Uterus (tissue), 2 donors: Measurements from ENCODE around the gene WDR88.

Experiments
- CTCF ChIP-seq, 4 experiments: fragments of 200-600 bp in 2 of 4; fragments of 450-650 bp in 2 of 4; sonication (generic) in 2 of 4; IDR thresholded peaks; one replicate each; pipeline ENCODE4 v1.5.1; 2016 to 2019; ENCODE audit warnings: antibody characterized with exemption in 4 of 4, mild to moderate bottlenecking in 2 of 4, moderate library complexity in 1 of 4
- POLR2A ChIP-seq, 2 donors: fragments of 450-650 bp; IDR thresholded peaks; one replicate each; pipeline ENCODE4 v1.6.1; 2016; ENCODE audit warnings: antibody characterized with exemption in 2 of 2, mild to moderate bottlenecking in 1 of 2, moderate library complexity in 1 of 2

- TF ChIP-seq CTCF (IDR thresholded peaks at IDR 0.05) (peak in 3 of 4 experiments; percentile 26 to 36 (median 35)), POLR2A (IDR thresholded peaks at IDR 0.05) (peak; percentile 62 to 75)
Measured at GRCh38 chr19:33176670-33177416, 44.9 kb downstream of the WDR88 start.
